DMS 273 (cell line): ENCODE measurements around the gene ZNF232.
"Not testable (repeated sequence)": the region's sequence is repeated elsewhere in the genome, so short reads cannot be mapped to it uniquely, and the experiment has no call there.

Experiments
- DNase-seq: peaks from one replicate; lab custom pipeline; 2025; ENCODE audit not compliant: unreplicated experiment; lab: John Stamatoyannopoulos, UW

Gene ZNF232

DNA sequence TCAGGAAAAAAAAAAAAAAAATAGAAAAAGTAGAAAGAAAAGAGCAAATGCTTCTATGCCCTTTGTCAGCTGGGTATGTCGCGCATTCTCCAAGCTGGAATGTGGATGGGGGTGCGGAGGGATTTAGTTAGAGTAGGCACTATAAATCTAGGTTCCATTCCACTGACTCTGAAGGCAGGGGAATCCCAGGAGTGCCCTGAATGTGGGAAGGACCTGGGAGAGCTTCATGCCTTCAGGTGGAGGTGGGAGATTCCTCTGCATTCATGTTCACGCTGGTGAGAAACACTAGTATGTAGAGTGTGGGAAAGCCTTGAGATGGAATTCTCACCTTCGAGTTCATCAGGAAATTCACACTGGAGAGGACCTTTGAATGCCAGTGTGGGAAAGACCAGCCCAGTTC is 12.4 kb downstream of the ZNF232 start:
- DNase-seq: no peak

DNA sequence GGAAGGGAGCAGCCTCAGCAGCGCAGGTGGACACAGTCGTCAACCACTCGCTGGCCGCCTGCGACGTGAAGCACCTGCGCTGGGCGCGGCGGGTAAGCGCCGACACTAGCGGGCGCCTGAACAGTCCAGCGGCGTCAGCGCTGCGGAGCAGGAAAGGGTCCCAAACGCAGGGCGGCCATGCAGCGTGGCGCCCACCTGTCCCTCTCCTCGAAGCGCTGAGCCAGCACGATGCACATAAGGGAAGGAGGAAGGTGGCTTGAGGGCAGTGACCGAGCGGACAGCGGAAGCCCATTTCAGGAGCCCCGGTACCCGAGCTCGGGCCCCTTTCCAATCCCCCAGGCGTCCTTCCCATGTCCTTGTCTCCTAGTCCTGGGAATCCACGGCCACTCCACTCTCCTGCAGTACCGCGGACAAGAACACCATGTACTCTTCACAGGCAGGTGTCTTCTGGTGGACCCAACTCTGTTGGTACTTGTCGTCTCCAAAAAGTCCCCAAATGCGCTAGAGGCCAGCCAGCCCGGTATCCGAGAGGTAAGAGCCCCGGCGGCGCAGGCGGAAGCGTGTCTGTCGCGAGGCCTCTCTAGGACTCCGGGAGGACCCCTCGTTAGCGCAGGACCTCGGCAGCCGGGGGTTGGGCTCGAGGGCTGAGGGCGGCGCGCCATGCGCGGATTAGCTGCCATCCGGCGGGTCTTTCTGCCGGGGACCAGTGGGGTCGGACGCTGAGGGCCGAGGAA is 14.4 kb downstream of the ZNF232 start:
- DNase-seq: peak; percentile 88

DNA sequence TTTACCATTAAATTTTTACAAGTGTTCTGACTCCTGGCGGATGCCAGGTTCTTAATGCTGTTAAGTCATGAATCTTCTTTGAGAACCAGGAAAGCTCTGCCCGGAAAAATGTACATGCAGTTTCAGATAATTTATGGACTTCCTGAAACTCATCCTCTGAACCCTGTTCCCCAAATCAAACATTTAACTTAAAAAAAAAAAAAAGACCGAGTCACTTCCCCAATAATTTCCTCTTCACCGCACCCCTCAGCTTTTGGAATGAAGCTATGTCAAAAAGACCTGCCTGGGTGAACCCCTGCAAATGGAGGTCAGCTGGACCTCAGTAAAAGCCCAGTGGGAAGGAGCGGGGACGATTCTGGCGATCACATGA is 15.0 kb downstream of the ZNF232 start:
- DNase-seq: no peak

DNA sequence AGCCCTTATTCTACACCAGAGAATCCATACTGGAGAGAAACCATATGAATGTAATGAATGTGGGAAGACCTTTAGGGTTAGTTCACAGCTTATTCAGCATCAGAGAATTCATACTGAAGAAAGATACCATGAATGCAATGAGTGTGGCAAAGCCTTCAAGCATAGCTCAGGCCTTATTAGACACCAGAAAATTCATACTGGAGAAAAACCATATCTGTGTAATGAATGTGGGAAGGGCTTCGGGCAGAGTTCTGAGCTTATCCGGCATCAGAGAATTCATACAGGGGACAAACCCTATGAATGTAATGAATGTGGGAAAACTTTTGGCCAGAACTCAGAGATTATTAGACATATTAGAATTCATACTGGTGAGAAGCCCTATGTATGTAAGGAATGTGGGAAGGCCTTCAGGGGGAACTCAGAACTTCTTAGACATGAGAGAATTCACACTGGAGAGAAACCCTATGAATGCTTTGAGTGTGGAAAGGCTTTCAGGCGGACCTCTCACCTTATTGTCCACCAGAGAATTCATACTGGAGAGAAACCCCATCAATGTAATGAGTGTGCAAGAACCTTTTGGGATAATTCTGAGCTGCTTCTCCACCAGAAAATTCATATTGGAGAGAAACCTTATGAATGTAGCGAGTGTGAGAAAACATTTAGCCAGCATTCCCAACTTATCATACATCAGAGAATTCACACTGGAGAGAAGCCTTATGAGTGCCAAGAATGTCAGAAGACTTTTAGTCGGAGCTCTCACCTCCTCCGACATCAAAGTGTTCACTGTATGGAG is 19.3 kb downstream of the ZNF232 start:
- DNase-seq: no peak

DNA sequence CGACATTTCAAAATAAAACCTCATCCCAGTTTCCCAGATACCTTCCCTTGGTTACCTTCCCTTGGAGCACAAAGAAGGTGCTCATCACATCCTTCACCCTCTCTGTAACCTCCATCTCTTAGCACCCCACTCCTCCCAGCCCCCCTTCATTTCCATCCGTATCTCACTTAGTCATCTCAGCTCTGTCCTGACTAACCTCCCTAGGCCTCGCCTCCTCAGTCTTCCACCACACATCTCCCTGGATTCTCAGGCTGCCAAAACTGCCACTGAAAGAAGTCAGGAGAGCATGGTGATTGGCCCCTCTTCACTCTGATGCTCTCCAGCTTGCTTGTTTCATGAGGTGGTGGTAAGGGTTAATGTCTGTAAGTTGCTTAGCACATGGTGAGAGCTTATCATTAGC is 31.1 kb downstream of the ZNF232 start:
- no peak for DNase-seq

DNA sequence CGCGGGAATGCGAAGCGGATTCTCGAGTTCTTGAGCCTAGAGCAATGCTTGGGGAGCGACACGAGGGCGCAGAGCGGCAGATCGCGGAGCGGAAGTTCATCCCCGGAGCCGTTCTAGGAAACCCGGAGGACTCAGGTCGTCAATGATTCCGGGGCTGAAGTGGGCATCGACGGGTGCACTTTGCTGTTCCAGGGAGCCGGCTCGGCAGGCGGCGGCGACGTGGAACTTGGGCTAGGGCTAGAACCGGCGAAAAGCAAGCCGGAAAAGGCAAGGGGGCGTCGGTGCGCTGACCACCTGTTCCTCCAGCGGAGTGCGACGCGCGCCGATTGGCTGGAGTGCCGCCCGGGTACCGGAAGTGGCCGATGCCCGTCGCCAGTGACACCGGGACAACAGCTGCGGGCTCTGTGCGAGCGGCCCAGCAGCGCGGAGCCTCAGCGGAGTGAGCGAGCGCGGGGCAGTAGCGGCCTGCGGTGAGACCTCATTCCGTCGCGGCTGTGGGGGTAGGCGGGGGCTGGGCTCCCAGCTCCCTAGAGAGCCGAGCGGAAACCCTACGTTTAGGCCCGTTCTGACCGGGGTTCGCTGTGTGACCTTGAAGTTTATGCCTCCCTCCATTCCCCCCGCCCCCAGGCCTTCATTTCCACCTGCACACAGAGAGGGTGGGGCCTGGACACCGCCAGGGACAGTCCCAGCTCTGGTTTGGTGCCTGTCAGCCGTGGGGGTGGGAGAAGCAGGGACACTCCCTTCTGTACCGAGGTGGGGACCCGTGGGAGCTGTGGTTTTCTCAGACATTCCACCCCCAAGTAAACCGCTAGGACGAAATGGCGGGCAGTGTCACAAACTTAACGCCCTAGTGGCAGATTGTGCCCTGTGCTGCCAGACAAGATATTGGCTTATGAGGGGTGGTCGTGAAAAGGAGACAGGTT is 33.3 kb downstream of the ZNF232 start, which contains the start of gene ZFP3:
Gene ZFP3, plus strand, starts transcription at position 362 of the 923 bp plus-strand sequence. CDS start 13,038 bp downstream, outside the sequence.
- peak; percentile 94 for DNase-seq

DNA sequence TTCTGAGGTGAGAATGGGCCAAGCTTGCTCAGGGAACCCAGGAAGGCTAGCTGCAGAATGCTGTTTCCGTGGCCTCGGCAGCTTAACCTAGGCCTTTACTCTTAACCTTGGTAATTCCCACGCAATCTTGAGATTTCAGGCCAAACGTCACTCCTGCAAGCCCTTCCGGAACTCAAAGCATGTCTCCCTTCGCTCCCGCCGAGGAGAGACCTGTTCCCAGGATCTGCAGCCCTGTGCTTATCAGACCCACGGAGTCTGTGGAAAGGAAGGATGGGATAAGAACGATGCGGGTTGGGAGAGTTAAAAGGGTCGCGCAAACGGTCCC is 33.9 kb downstream of the ZNF232 start:
- DNase-seq: no peak

DNA sequence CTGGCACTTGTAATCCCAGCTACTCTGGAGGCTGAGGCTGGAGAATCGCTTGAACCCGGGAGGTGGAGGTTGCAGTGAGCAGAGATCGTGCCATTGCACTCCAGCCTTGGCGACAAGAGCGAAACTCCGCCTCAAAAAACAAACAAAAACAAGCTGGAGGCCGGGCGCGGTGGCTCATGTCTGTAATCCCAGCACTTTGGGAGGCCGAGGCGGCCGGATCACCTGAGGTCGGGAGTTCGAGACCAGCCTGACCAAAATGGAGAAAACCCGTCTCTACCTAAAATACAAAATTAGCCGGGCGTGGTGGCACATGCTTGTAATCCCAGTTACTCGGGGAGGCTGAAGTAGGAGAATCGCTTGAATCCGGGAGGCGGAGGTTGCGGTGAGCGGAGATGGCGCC is 34.4 kb downstream of the ZNF232 start:
- DNase-seq: not testable (repeated sequence)

DNA sequence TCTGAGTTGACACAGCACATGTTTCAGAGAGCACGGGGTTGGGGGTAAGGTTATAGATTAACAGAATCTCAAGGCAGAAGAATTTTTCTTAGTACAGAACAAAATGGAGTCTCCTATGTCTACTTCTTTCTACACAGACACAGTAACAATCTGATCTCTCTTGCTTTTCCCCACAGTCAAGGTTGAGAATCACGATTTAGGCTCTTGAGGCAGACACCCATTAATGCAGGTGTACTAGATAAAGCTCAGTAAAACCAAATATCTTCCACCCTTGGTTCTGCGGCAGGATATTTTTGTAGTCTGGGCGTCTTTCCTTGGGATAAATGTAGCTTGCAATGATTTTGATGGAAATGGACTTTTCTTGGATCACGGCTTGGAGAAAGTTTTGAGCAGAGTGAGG is 36.2 kb downstream of the ZNF232 start:
- DNase-seq: not testable (repeated sequence)

DNA sequence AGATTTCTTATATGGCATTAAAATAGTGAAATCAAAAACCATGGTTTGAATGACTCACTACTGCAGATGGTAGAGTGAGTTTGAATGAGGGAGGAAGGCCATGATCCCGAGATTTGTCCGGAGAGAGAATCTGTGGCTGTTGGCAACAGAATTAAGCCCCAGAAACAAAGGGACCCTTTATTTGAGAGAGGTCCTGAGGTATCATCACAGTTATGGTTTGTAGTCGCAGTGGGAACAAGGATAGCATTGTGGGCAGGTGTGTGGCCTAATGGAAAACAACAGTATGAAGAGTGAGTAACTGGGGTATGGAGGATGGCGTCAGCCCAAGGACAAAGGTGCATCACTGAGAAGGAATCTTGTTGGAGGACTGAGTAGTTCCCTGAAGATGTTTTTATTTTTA is 42.0 kb downstream of the ZNF232 start:
- no peak for DNase-seq

DNA sequence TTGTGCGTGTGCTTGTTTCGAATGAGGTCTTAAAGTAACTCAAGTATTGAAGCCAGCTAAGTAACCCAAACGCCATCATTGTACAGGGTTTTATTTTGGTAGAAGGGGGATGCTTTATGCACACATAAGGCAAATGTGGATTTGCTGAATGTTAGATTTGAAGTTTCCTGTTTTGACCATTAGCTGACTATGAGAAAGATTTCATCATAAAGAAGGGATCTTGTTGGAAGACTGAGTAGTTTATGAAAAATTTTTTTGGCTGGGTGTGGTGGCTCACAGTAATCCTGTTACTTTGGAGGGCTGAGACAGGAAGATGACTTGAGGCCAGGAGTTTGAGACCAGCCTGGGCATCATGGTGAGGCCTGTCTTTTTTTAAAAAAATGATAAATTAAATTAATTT is 43.4 kb downstream of the ZNF232 start:
- DNase-seq: no peak

DNA sequence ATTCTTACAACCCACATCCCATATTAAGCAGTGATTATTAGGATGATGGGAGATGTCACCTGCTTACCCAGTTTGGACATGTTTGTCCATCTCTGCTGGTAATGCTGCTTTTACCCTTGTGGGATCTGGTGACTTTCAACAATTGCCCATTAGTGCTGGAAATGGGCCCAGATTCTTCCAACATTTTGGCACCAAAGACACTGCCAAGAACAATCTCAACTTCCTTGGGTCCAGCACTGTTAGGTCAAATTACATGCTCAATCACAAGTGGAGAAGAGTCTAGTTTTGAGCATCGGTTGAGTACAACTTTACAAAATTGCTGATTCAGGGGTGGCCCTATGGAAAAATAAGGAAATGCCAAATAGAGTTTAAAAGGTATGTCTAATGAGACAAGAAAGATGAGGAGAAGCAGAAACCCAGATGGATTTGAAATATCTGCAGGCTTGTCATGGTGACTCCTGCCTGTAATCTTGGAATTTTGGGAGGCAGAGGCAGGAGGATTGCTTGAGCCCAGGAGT is 46.4 kb downstream of the ZNF232 start:
- DNase-seq: no peak
